ENCODE measurements around the gene TNS1.

- TF ChIP-seq EZH2 (IDR thresholded peaks at IDR 0.05; ENCODE audit: insufficient read depth, poor library complexity, severe bottlenecking) (no peak), EZH2phosphoT487 (IDR thresholded peaks at IDR 0.05; ENCODE audit: insufficient read depth, low read depth) (no peak)
Measured at GRCh38 chr2:217873371-217873770, 129.4 kb downstream of the TNS1 start.

Data from GM23248 (cell line).